A673 (cell line): ENCODE results near the gene ANKRD13D. TPM values are rescaled to one million over a fixed set of nuclear protein-coding genes. Genes with fewer than 3 reads are reported as not detected.

Source experiments
- BruUV-seq: library from RNA; stranded (reverse); fragments of 400-500 nt; replicated peaks from 2 replicates; lab custom pipeline; 2021; lab: Mats Ljungman, UMichigan
- CTCF ChIA-PET: fragments of 300-600 bp; sonication (Branson Sonifier 250); formaldehyde crosslinking; loops from one replicate; lab custom pipeline; 2022; ENCODE audit warnings: antibody characterized with exemption; lab: Charles Lee
- POLR2A ChIA-PET: fragments of 300-600 bp; sonication (Branson Sonifier 250); formaldehyde crosslinking; loops from one replicate; lab custom pipeline; 2022; ENCODE audit warnings: antibody characterized with exemption; ENCODE audit not compliant: low non-redundant PET; lab: Charles Lee
- DNase-seq: peaks from one replicate; pipeline ENCODE4 v3.0.0-alpha.2; 2015; ENCODE audit warnings: low spot score
- H3K27ac ChIP-seq: fragments of 200-600 bp; sonication (generic); 2 replicates; pipeline ENCODE4 v1.5.1; 2016; ENCODE audit warnings: mixed run types, low read depth, mild to moderate bottlenecking, mixed read lengths, antibody characterized with exemption, low read length; ENCODE audit not compliant: poor library complexity, severe bottlenecking
- H3K27me3 ChIP-seq: fragments of 200-600 bp; sonication (generic); replicated peaks from 2 replicates; pipeline ENCODE4 v1.6.1; 2017; ENCODE audit warnings: mixed run types, low read depth, mild to moderate bottlenecking, mixed read lengths, antibody characterized with exemption, low read length; ENCODE audit not compliant: insufficient read depth, poor library complexity
- H3K36me3 ChIP-seq: fragments of 200-600 bp; sonication (generic); 2 replicates; pipeline ENCODE4 v1.6.1; 2016; ENCODE audit warnings: mixed run types, mild to moderate bottlenecking, mixed read lengths, antibody characterized with exemption, low read length; ENCODE audit not compliant: insufficient read depth, poor library complexity, severe bottlenecking
- H3K4me1 ChIP-seq: fragments of 200-600 bp; sonication (generic); 2 replicates; pipeline ENCODE4 v1.6.1; 2017; ENCODE audit warnings: mixed run types, mild to moderate bottlenecking, mixed read lengths, antibody characterized with exemption, low read length; ENCODE audit not compliant: insufficient read depth, poor library complexity, severe bottlenecking
- H3K4me3 ChIP-seq: fragments of 200-600 bp; sonication (generic); 2 replicates; pipeline ENCODE4 v1.5.1; 2016; ENCODE audit warnings: low read depth, mixed run types, mild to moderate bottlenecking, mixed read lengths, low read length; ENCODE audit not compliant: poor library complexity, severe bottlenecking
- H3K9me3 ChIP-seq: fragments of 200-600 bp; sonication (generic); 2 replicates; pipeline ENCODE4 v1.6.1; 2016; ENCODE audit warnings: mixed run types, low read depth, mild to moderate bottlenecking, mixed read lengths, antibody characterized with exemption, low read length; ENCODE audit not compliant: poor library complexity, severe bottlenecking
- CTCF ChIP-seq: fragments of 300-800, 200-600 bp; sonication (generic); conservative IDR thresholded peaks from 2 replicates; pipeline ENCODE4 v1.5.1; 2017; ENCODE audit warnings: low read depth, mild to moderate bottlenecking, antibody characterized with exemption, low read length, moderate library complexity, mixed read lengths
- EZH2 ChIP-seq: fragments of 200-600 bp; sonication (generic); IDR thresholded peaks from 2 replicates; pipeline ENCODE4 v1.6.1; 2017; ENCODE audit warnings: borderline replicate concordance, low read depth, mild to moderate bottlenecking, mixed read lengths, antibody characterized with exemption, low read length; ENCODE audit not compliant: poor library complexity, severe bottlenecking
- intact Hi-C: fragments of 100-400 bp; cut with micrococcal nuclease; formaldehyde crosslinking; loops from one replicate; pipeline ENCODE4 v1.10.0; 2022; ENCODE audit not compliant: unreplicated experiment
- total RNA-seq: library from RNA; stranded (reverse); gene quantifications from 2 replicates; pipeline ENCODE4 v1.2.3, GENCODE V29; 2021

The ANKRD13D gene
- total RNA-seq, 1 experiment from 2014 or later: 101 TPM

DNA sequence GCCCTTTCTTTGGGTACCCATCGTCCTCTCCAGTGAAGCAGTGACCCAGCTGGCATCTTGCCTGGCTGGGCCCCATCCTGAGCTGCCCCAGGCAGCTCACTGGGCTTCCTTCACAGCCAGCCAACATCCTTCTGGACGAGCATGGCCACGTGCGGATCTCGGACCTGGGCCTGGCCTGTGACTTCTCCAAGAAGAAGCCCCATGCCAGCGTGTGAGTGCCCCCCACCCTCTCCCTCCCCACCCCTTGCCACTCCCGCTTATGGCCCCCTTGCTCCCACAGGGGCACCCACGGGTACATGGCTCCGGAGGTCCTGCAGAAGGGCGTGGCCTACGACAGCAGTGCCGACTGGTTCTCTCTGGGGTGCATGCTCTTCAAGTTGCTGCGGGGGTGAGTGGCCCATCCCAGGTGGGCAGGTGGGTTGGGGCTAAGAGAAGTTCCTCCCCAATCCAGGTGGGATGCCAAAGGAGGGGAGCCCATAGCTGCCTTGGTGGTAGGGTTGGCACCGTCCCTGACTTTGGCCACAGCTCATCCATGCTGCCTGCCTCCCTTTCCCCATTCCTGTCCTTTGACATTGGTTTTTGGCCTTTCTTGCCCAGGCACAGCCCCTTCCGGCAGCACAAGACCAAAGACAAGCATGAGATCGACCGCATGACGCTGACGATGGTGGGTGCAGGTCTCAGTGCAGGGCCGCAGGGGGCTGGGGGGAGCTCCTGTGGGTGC lies 6.8 kb upstream of the ANKRD13D start:
- TF ChIP-seq EZH2 (no peak), CTCF (no peak)
- ChIA-PET CTCF (no interaction called here), POLR2A (interaction anchor here (0.6 kb wide), 1 partner anchor 19 kb away, joined by 3 read pairs; no protein-coding TSS in a partner anchor)
- no peak for DNase-seq
- intact Hi-C loops: no loop called here
- Histone ChIP-seq H3K4me3 (no peak overlapping the region), H3K36me3 (peaks cover 86% of the 10 kb centered on the region), H3K27ac (no peak overlapping the region), H3K27me3 (no peaks in the 10 kb centered on the region), H3K9me3 (no peaks in the 10 kb centered on the region), H3K4me1 (peaks cover 12% of the 10 kb centered on the region)
- no TSS peak for BruUV-seq

- DNase-seq: no peak
- H3K4me1 ChIP-seq: peaks cover 12% of the 10 kb centered on the region
- no peaks in the 10 kb centered on the region for H3K9me3 ChIP-seq
- intact Hi-C loops: no loop called here
- no peak overlapping the region for H3K4me3 ChIP-seq
- no peak overlapping the region for H3K27ac ChIP-seq
- peaks cover 86% of the 10 kb centered on the region for H3K36me3 ChIP-seq
- ChIA-PET POLR2A (interaction anchor here (0.6 kb wide), 1 partner anchor 20 kb away, joined by 3 read pairs; no protein-coding TSS in a partner anchor), CTCF (no interaction called here)
- H3K27me3 ChIP-seq: no peaks in the 10 kb centered on the region
- BruUV-seq: no TSS peak
- TF ChIP-seq EZH2 (no peak), CTCF (no peak)
Measured at GRCh38 chr11:67282876-67283371, 6.2 kb upstream of the ANKRD13D start.

DNA sequence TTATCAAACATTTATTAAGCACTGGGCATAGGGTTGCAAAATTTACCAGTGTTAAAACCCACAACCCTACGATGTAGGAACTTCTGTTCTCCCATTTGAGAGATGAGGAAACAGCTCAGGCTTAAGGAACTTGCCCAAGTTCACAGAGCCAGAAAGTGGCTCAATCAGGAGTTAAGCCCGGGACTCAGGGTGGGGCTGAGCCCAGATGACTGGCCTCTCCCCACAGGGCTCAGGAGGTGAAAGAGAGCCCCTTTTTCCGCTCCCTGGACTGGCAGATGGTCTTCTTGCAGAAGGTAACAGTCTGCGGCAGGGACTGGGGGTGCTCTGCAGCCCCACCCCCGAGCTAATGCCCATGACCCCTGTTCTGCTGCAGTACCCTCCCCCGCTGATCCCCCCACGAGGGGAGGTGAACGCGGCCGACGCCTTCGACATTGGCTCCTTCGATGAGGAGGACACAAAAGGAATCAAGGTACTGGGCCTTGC lies 5.6 kb upstream of the ANKRD13D start:
- Histone ChIP-seq H3K27ac (peak overlapping the region; percentile 1), H3K36me3 (peaks cover 85% of the 10 kb centered on the region), H3K9me3 (no peaks in the 10 kb centered on the region), H3K4me3 (no peak overlapping the region), H3K27me3 (no peaks in the 10 kb centered on the region), H3K4me1 (peaks cover 11% of the 10 kb centered on the region)
- intact Hi-C loops: no loop called here
- ChIA-PET CTCF (no interaction called here), POLR2A (no interaction called here)
- no peak for DNase-seq
- no TSS peak for BruUV-seq
- TF ChIP-seq EZH2 (no peak), CTCF (no peak)
